Keratinocyte (primary cell): Measurements from ENCODE around the gene LGR4. TPM values are rescaled to one million over a fixed set of nuclear protein-coding genes. Genes with fewer than 3 reads are reported as not detected.

Experiments used
- DNase-seq: peaks from one replicate; pipeline ENCODE4 v3.0.0-alpha.2; 2011; ENCODE audit warnings: low read depth, missing footprints, low spot score
- FAIRE-seq: peaks from 2 replicates; lab custom pipeline; 2011; peaks lifted over from hg19 to GRCh38; lab: Jason Lieb, UNC
- H2AFZ ChIP-seq: 2 replicates; pipeline ENCODE4 v1.6.0; 2012; ENCODE audit warnings: low read length, control low read depth, inconsistent platforms; ENCODE audit not compliant: control insufficient read depth
- H3K27ac ChIP-seq: 2 replicates; pipeline ENCODE4 v1.5.1; 2011; ENCODE audit warnings: low read length; ENCODE audit not compliant: control insufficient read depth, insufficient read depth
- H3K27me3 ChIP-seq: 3 replicates; pipeline ENCODE4 v1.6.0; 2011; ENCODE audit warnings: low read length; ENCODE audit not compliant: control insufficient read depth, insufficient read depth; ENCODE audit errors: extremely low read depth
- H3K36me3 ChIP-seq, 2 experiments: 2 replicates in 1 of 2; 3 replicates in 1 of 2; pipeline ENCODE4 v1.5.1; 2011; ENCODE audit warnings: low read length in 2 of 2, mild to moderate bottlenecking in 1 of 2; ENCODE audit not compliant: control insufficient read depth in 2 of 2, insufficient read depth in 2 of 2; ENCODE audit errors: extremely low read depth in 1 of 2
- H3K4me1 ChIP-seq: 3 replicates; pipeline ENCODE4 v1.5.1; 2011; ENCODE audit warnings: low read length; ENCODE audit not compliant: control insufficient read depth, insufficient read depth; ENCODE audit errors: extremely low read depth
- H3K4me2 ChIP-seq: 3 replicates; pipeline ENCODE4 v1.6.0; 2011; ENCODE audit warnings: low read depth, low read length; ENCODE audit not compliant: control insufficient read depth, insufficient read depth; ENCODE audit errors: extremely low read depth
- H3K4me3 ChIP-seq, 3 experiments: fragments of 200-600 bp in 1 of 3; sonication (generic) in 1 of 3; 2 replicates in 2 of 3; 3 replicates in 1 of 3; pipeline ENCODE4 v1.5.1; 2011 to 2016; ENCODE audit warnings: low read length in 3 of 3, mild to moderate bottlenecking in 3 of 3, control low read depth in 2 of 3, inconsistent platforms in 1 of 3, low read depth in 1 of 3, mixed read lengths in 1 of 3, mixed run types in 1 of 3, moderate library complexity in 1 of 3; ENCODE audit not compliant: control insufficient read depth in 2 of 3, insufficient read depth in 2 of 3; ENCODE audit errors: extremely low read depth in 1 of 3
- H3K79me2 ChIP-seq: 2 replicates; pipeline ENCODE4 v1.6.0; 2012; ENCODE audit warnings: low read length; ENCODE audit not compliant: control insufficient read depth, insufficient read depth
- H3K9ac ChIP-seq: 3 replicates; pipeline ENCODE4 v1.6.0; 2011; ENCODE audit warnings: low read length; ENCODE audit not compliant: control insufficient read depth, insufficient read depth; ENCODE audit errors: extremely low read depth
- H3K9me1 ChIP-seq: 3 replicates; pipeline ENCODE4 v1.6.0; 2011; ENCODE audit warnings: low read length; ENCODE audit not compliant: control insufficient read depth, insufficient read depth; ENCODE audit errors: extremely low read depth
- H3K9me3 ChIP-seq: 2 replicates; pipeline ENCODE4 v1.5.1; 2012; ENCODE audit warnings: low read depth, low read length; ENCODE audit not compliant: control insufficient read depth
- H4K20me1 ChIP-seq: 3 replicates; pipeline ENCODE4 v1.6.0; 2011; ENCODE audit warnings: low read length; ENCODE audit not compliant: control insufficient read depth, insufficient read depth; ENCODE audit errors: extremely low read depth
- EZH2 ChIP-seq: IDR thresholded peaks from one replicate; pipeline ENCODE4 v1.6.1; 2012; ENCODE audit warnings: inconsistent platforms, mild to moderate bottlenecking, low read length, moderate library complexity
- dilution Hi-C: fragments of 300-500 bp; cut with MboI; formaldehyde crosslinking; loops from one replicate; pipeline ENCODE4 v1.7.0; 2020; ENCODE audit warnings: low sequenced_read_pairs; ENCODE audit not compliant: extremely low pct_ligation_motif_present
- polyA plus RNA-seq, 5 experiments: library from polyadenylated mRNA; depleted of rRNA in 3 of 5; stranded (reverse) in 3 of 5; stranded (forward) in 1 of 5; unstranded in 1 of 5; fragments of >200 nt; gene quantifications; 1 replicate in 1 of 5; 2 replicates in 3 of 5; 3 replicates in 1 of 5; pipeline versions ENCODE4 v1.2.1 to v1.2.3, GENCODE V29; 2011 to 2012; ENCODE audit warnings: missing spikeins in 2 of 5, low read depth in 1 of 5, low replicate concordance in 1 of 5
- TF ChIP-seq, protein P1 (sequence below), 3 experiments: IDR thresholded peaks in 1 of 3; conservative IDR thresholded peaks in 1 of 3; optimal IDR thresholded peaks in 1 of 3; 2 replicates in 2 of 3; 3 replicates in 1 of 3; pipeline versions ENCODE3 to v1.5.1; 2011; ENCODE audit warnings: low read length in 3 of 3, mild to moderate bottlenecking in 3 of 3, moderate library complexity in 2 of 3, control low read depth in 1 of 3, inconsistent platforms in 1 of 3; ENCODE audit not compliant: insufficient read depth in 2 of 3; ENCODE audit errors: extremely low read depth in 1 of 3

LGR4 gene
- polyA plus RNA-seq, 1 donor (not counting 4 experiments of a cell fraction or from before 2014, with no cell fraction given): 49.7 TPM

DNA sequence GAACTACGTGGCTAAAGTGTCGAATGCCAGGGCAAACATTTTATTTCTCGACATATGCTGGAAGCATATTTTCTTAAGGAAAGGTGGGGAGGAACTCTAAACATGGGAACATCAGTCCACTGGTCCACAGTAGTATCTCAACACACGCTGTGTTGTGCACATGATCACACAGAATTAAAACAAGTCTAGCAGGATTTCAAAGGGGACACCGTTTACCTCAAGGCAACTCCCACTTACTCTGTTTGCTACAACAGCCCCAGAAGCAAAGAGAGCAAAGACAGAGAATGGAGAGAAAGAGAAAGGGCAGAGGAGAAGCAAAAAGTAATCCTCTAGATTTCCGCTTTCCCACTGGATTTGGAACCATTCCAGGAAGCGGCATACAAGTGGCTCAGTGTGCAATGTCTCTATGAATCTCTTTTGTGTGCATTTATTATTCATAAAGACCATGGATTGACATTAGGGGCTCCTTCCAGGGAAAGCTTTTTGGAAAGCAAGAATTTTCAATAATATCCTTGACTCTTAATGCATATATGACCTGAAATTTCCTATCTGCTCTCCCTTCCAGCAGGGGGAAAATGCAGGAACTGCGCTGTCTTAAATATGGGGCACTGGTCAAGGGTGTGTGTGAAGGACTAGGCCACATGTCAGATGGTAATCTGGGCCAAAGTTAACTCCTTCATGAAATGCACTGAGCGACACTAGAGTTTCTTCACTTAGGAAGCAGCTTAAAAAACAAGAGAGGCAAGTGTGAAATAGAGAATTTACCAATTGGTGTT, 74.8 kb downstream of the LGR4 start:
- dilution Hi-C loops: no loop called here
- Histone ChIP-seq H3K79me2 (peaks cover 47% of the 10 kb centered on the region), H3K27ac (no peak overlapping the region), H3K4me2 (peak overlapping the region; percentile 18), H3K4me1 (peaks cover 67% of the 10 kb centered on the region), H3K36me3 (peaks cover 0 to 2% of the 10 kb centered on the region in 2 experiments), H3K9ac (no peak overlapping the region), H3K9me1 (no peaks in the 10 kb centered on the region), H3K27me3 (no peaks in the 10 kb centered on the region), H4K20me1 (no peaks in the 10 kb centered on the region), H3K9me3 (no peaks in the 10 kb centered on the region), H3K4me3 (no peak overlapping the region), H2AFZ (no peak overlapping the region)
- TF ChIP-seq, protein P1, sequence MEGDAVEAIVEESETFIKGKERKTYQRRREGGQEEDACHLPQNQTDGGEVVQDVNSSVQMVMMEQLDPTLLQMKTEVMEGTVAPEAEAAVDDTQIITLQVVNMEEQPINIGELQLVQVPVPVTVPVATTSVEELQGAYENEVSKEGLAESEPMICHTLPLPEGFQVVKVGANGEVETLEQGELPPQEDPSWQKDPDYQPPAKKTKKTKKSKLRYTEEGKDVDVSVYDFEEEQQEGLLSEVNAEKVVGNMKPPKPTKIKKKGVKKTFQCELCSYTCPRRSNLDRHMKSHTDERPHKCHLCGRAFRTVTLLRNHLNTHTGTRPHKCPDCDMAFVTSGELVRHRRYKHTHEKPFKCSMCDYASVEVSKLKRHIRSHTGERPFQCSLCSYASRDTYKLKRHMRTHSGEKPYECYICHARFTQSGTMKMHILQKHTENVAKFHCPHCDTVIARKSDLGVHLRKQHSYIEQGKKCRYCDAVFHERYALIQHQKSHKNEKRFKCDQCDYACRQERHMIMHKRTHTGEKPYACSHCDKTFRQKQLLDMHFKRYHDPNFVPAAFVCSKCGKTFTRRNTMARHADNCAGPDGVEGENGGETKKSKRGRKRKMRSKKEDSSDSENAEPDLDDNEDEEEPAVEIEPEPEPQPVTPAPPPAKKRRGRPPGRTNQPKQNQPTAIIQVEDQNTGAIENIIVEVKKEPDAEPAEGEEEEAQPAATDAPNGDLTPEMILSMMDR (optimal IDR thresholded peaks at IDR 0.05 in 1 of 3, IDR thresholded peaks at IDR 0.05 in 1 of 3, conservative IDR thresholded peaks at IDR 0.05 in 1 of 3; ENCODE audit: extremely low read depth in 1 of 3, insufficient read depth in 2 of 3, low read length in 3 of 3): no peak
- TF ChIP-seq EZH2: no peak
- FAIRE-seq (no peak), DNase-seq (no peak)

DNA sequence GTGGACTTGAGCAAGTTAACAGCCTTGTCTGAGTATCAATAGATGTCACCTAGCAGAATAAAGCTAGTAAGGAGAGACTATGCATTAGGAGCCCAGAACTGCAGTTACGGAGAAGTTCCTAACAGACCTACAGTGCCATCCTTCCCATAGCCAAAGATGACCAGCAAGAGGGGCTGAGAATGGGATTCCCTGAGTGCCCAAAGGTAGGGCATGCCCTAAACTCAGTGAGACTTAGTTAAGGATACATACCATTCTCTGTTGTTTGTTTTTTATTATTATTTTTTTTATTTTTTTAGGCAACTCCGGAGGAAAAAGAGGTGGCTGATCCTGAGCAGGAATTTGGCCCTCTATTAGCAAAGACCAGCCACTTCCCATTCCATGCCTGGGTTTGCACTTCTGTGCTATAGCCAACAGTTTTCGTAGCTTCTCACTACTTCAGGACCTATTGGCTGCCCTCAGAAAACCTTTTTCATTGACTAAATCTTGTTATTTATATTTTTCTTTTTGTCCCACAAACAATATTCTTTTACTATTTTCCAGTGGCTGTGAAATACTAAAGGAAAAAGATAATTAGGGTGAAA, 76.2 kb downstream of the LGR4 start:
- Histone ChIP-seq H3K4me1 (peaks cover 68% of the 10 kb centered on the region), H3K79me2 (peaks cover 34% of the 10 kb centered on the region), H3K36me3 (no peaks in the 10 kb centered on the region), H4K20me1 (no peaks in the 10 kb centered on the region), H3K9me3 (no peaks in the 10 kb centered on the region), H3K27ac (peak overlapping the region; percentile 75), H3K9ac (no peak overlapping the region), H3K4me2 (peak overlapping the region; percentile 88), H3K27me3 (no peaks in the 10 kb centered on the region), H3K9me1 (no peaks in the 10 kb centered on the region), H2AFZ (no peak overlapping the region), H3K4me3 (no peak overlapping the region)
- no peak for FAIRE-seq
- no peak for DNase-seq
- dilution Hi-C loops: no loop called here
- TF ChIP-seq, protein P1 (optimal IDR thresholded peaks at IDR 0.05 in 1 of 3, IDR thresholded peaks at IDR 0.05 in 1 of 3, conservative IDR thresholded peaks at IDR 0.05 in 1 of 3; ENCODE audit: extremely low read depth in 1 of 3, insufficient read depth in 2 of 3, low read length in 3 of 3): no peak
- no peak for TF ChIP-seq EZH2
